ENCODE data around the gene SMURF1.

SMURF1 gene

GRCh38 chr7:99035723-99036545 lies 108.0 kb downstream of the SMURF1 start:
- DNase-seq (ENCODE audit: insufficient read length, low spot score) (no peak), FAIRE-seq (no peak)
- TF ChIP-seq CTCF (IDR thresholded peaks at IDR 0.05; ENCODE audit: insufficient read depth, missing control alignments): no peak

GRCh38 chr7:99034932-99035722 lies 108.8 kb downstream of the SMURF1 start:
- DNase-seq (ENCODE audit: insufficient read length, low spot score) (no peak), FAIRE-seq (no peak)
- no peak for TF ChIP-seq CTCF (IDR thresholded peaks at IDR 0.05; ENCODE audit: insufficient read depth, missing control alignments)

- DNase-seq (ENCODE audit: insufficient read length, low spot score): no peak
- no peak for FAIRE-seq
- no peak for TF ChIP-seq CTCF (IDR thresholded peaks at IDR 0.05; ENCODE audit: insufficient read depth, missing control alignments)
Observed at GRCh38 chr7:99033765-99034164, 110.1 kb downstream of the SMURF1 start.

- FAIRE-seq: no peak
- no peak for TF ChIP-seq CTCF (IDR thresholded peaks at IDR 0.05; ENCODE audit: insufficient read depth, missing control alignments)
- no peak for DNase-seq (ENCODE audit: insufficient read length, low spot score)
Observed at GRCh38 chr7:99032928-99033327, 111.0 kb downstream of the SMURF1 start.

GRCh38 chr7:99031496-99031895 lies 112.4 kb downstream of the SMURF1 start:
- TF ChIP-seq CTCF (IDR thresholded peaks at IDR 0.05; ENCODE audit: insufficient read depth, missing control alignments): no peak
- FAIRE-seq: no peak
- no peak for DNase-seq (ENCODE audit: insufficient read length, low spot score)

- DNase-seq (ENCODE audit: insufficient read length, low spot score) (no peak), FAIRE-seq (no peak)
- TF ChIP-seq CTCF (IDR thresholded peaks at IDR 0.05; ENCODE audit: insufficient read depth, missing control alignments): no peak
Observed at GRCh38 chr7:99030951-99031350, 113.0 kb downstream of the SMURF1 start.

- no peak for DNase-seq (ENCODE audit: insufficient read length, low spot score)
- no peak for TF ChIP-seq CTCF (IDR thresholded peaks at IDR 0.05; ENCODE audit: insufficient read depth, missing control alignments)
- no peak for FAIRE-seq
Observed at GRCh38 chr7:99030457-99030856, 113.5 kb downstream of the SMURF1 start.
